ENCODE measurements around the gene PLEKHH3.

PLEKHH3 gene

DNA sequence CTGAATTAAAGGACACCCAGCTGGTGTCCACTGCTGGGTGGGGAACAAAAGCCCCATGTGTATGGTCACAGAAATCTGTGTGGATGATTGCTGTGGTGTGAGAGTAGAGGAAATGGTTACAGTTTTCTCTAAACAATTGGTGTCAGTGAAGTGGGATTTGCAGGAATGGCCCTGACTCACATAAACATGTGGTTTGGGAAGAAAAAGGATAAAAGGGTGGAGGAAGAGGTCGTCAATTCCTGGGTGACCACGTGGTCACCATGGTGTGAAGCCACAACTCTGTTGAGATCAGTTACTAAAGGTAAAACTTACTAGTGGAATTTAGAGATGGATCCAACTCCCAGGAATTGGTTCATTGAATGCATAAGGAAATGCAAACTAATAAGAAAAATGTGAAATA lies 21.3 kb downstream of the PLEKHH3 start:
- peak; percentile 76 for DNase-seq (ENCODE audit: low read depth, low spot score)
- in situ Hi-C loops (cut with HindIII; ENCODE audit: low sequenced_read_pairs): no loop called here

DNA sequence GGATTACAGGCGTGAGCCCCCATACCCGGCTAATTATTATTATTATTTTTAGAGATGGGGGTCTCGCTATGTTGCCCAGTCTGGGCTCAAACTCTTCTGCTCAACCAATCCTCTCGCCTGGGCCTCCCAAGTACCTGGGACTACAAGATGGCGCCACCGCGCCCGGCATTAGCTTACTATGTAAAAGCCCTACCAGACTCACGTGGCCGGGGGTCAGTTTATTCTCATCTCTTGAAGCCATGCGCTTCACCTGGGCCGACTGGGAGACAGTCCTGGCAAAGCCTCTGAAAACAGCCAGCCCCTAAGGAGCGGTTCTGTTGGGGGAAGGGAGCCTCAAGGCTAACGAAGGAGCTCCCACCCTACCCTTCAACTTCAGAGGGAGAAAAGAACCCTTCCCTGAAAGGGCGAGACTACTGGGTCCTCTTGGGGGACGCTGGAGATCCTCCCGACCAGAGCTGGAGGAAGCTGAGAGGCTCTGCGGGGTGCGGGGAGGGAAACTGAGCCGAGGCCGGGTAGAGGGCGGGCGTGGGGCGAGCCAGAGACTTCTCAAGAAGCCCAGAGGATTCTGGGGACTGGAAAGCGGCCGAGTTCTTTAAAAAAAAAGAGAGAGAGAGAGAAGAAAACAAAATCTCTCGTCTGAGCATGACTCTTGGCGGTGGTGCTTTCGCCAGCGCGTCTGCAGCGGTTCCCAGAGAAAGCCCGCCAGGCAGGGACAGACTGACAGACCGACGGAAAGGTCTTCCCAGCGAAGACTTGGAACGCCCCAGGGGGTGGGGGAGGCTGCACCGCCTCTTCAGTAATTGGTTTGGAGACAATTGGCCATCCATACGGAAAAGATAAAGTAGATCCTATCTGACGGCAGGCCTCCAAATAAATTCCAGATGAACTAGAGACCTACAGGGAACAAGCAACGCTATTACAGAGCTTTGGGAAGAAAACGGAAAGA lies 23.3 kb downstream of the PLEKHH3 start:
- peak overlapping the region; percentile 27 for H3K4me3 ChIP-seq (ENCODE audit: low read depth, low read length)
- in situ Hi-C loops (cut with HindIII; ENCODE audit: low sequenced_read_pairs): no loop called here
- DNase-seq (ENCODE audit: low read depth, low spot score): peak; percentile 73
- TF ChIP-seq CTCF (IDR thresholded peaks at IDR 0.05; ENCODE audit: low read depth, low read length): no peak

More for the DNA sequence above, 21.3 kb downstream of the PLEKHH3 start:
- no peak for TF ChIP-seq CTCF (IDR thresholded peaks at IDR 0.05; ENCODE audit: low read depth, low read length)
- no peak overlapping the region for H3K4me3 ChIP-seq (ENCODE audit: low read depth, low read length)

GRCh38 chr17:42651392-42651791 lies 25.4 kb downstream of the PLEKHH3 start:
- in situ Hi-C loops (cut with HindIII; ENCODE audit: low sequenced_read_pairs): no loop called here
- DNase-seq (ENCODE audit: low read depth, low spot score): no peak

GRCh38 chr17:42647778-42648177 lies 29.0 kb downstream of the PLEKHH3 start:
- no peak for TF ChIP-seq CTCF (IDR thresholded peaks at IDR 0.05; ENCODE audit: low read depth, low read length)
- no peak for DNase-seq (ENCODE audit: low read depth, low spot score)
- in situ Hi-C loops (cut with HindIII; ENCODE audit: low sequenced_read_pairs): no loop called here
- no peak overlapping the region for H3K4me3 ChIP-seq (ENCODE audit: low read depth, low read length)

More at GRCh38 chr17:42651392-42651791, 25.4 kb downstream of the PLEKHH3 start:
- no peak overlapping the region for H3K4me3 ChIP-seq (ENCODE audit: low read depth, low read length)
- no peak for TF ChIP-seq CTCF (IDR thresholded peaks at IDR 0.05; ENCODE audit: low read depth, low read length)

- H3K4me3 ChIP-seq (ENCODE audit: low read depth, low read length): no peak overlapping the region
- in situ Hi-C loops (cut with HindIII; ENCODE audit: low sequenced_read_pairs): no loop called here
- DNase-seq (ENCODE audit: low read depth, low spot score): no peak
- no peak for TF ChIP-seq CTCF (IDR thresholded peaks at IDR 0.05; ENCODE audit: low read depth, low read length)
Observed at GRCh38 chr17:42642336-42642735, 34.5 kb downstream of the PLEKHH3 start.

DNA sequence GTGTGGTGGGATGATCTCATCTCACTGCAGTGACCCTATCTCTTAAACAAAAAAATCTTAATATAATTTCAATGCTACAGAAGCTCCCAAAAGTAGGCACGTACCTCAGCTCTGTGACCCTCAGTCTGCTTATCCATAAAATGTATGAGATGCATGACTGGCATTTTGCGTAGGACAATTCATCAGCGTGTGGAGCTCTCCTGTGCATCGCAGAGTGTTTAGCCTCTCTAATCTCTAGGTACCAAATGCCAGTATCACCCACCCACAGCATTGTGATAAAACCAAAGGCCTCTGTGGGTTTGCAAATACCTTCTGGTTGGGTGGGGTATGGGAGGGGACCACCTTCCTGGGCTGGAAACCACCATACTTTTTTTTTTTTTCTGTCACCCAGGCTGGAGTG lies 36.7 kb downstream of the PLEKHH3 start:
- TF ChIP-seq CTCF (IDR thresholded peaks at IDR 0.05; ENCODE audit: low read depth, low read length): no peak
- no peak overlapping the region for H3K4me3 ChIP-seq (ENCODE audit: low read depth, low read length)
- in situ Hi-C loops (cut with HindIII; ENCODE audit: low sequenced_read_pairs): no loop called here
- DNase-seq (ENCODE audit: low read depth, low spot score): no peak
